A673 (cell line): ENCODE results near the gene CAMTA2.

ENCODE experiments used
- EZH2 ChIP-seq: fragments of 200-600 bp; sonication (generic); IDR thresholded peaks from 2 replicates; pipeline ENCODE4 v1.6.1; 2017; ENCODE audit warnings: borderline replicate concordance, low read depth, mild to moderate bottlenecking, mixed read lengths, antibody characterized with exemption, low read length; ENCODE audit not compliant: poor library complexity, severe bottlenecking
- TF ChIP-seq, protein P1 (sequence below): fragments of 300-800, 200-600 bp; sonication (generic); conservative IDR thresholded peaks from 2 replicates; pipeline ENCODE4 v1.5.1; 2017; ENCODE audit warnings: low read depth, mild to moderate bottlenecking, antibody characterized with exemption, low read length, moderate library complexity, mixed read lengths

DNA sequence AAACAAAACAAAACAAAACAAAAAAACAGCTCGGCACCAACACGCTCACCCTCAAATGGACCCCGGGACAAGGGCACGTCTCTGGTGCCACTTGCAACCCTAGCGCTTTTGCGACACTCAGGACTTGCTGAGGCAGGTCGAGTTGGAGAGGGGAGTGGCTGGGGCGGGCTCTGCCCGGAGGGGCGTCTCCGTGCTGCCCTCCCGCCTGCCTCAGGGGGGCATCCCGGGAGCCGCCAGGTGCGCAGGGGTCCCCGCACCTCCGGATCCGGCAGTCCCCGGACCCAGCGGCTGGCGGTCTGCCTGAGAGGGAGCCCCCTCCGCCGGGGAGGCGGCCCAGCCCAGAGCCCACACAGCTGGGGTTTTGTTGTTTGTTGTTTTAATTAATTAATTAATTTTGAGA is 47.8 kb upstream of the CAMTA2 start, which contains the start of gene SLC52A1:
- TF ChIP-seq, protein P1, sequence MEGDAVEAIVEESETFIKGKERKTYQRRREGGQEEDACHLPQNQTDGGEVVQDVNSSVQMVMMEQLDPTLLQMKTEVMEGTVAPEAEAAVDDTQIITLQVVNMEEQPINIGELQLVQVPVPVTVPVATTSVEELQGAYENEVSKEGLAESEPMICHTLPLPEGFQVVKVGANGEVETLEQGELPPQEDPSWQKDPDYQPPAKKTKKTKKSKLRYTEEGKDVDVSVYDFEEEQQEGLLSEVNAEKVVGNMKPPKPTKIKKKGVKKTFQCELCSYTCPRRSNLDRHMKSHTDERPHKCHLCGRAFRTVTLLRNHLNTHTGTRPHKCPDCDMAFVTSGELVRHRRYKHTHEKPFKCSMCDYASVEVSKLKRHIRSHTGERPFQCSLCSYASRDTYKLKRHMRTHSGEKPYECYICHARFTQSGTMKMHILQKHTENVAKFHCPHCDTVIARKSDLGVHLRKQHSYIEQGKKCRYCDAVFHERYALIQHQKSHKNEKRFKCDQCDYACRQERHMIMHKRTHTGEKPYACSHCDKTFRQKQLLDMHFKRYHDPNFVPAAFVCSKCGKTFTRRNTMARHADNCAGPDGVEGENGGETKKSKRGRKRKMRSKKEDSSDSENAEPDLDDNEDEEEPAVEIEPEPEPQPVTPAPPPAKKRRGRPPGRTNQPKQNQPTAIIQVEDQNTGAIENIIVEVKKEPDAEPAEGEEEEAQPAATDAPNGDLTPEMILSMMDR, result no peak
- TF ChIP-seq EZH2, result no peak
